Fibroblast of villous mesenchyme (primary cell): Measurements from ENCODE around the gene GIT2. TPM values are rescaled to one million over a fixed set of nuclear protein-coding genes. Genes with fewer than 3 reads are reported as not detected.

Source experiments
- DNase-seq: peaks from one replicate; pipeline ENCODE4 v3.0.0-alpha.2; 2010; ENCODE audit warnings: low read depth
- H3K4me3 ChIP-seq: 2 replicates; pipeline ENCODE4 v1.5.1; 2011; ENCODE audit warnings: low read depth, mild to moderate bottlenecking, low read length
- total RNA-seq: library from RNA; depleted of rRNA; stranded (reverse); fragments of >200 nt; gene quantifications from 2 replicates; pipeline ENCODE4 v1.2.3, GENCODE V29; 2012
- TF ChIP-seq, protein P1 (sequence below): IDR thresholded peaks from 2 replicates; pipeline ENCODE4 v1.5.1; 2012; ENCODE audit warnings: low read depth, mild to moderate bottlenecking, low read length; ENCODE audit not compliant: insufficient read depth

GIT2 gene
- total RNA-seq, 1 donor: 54.4 TPM

GRCh38 chr12:109961201-109961600, 35.0 kb downstream of the GIT2 start:
- H3K4me3 ChIP-seq: no peak overlapping the region
- no peak for DNase-seq
- TF ChIP-seq, protein P1, sequence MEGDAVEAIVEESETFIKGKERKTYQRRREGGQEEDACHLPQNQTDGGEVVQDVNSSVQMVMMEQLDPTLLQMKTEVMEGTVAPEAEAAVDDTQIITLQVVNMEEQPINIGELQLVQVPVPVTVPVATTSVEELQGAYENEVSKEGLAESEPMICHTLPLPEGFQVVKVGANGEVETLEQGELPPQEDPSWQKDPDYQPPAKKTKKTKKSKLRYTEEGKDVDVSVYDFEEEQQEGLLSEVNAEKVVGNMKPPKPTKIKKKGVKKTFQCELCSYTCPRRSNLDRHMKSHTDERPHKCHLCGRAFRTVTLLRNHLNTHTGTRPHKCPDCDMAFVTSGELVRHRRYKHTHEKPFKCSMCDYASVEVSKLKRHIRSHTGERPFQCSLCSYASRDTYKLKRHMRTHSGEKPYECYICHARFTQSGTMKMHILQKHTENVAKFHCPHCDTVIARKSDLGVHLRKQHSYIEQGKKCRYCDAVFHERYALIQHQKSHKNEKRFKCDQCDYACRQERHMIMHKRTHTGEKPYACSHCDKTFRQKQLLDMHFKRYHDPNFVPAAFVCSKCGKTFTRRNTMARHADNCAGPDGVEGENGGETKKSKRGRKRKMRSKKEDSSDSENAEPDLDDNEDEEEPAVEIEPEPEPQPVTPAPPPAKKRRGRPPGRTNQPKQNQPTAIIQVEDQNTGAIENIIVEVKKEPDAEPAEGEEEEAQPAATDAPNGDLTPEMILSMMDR: no peak

GRCh38 chr12:109959411-109960093, 36.6 kb downstream of the GIT2 start:
- no peak for DNase-seq
- no peak overlapping the region for H3K4me3 ChIP-seq
- TF ChIP-seq, protein P1: no peak

DNA sequence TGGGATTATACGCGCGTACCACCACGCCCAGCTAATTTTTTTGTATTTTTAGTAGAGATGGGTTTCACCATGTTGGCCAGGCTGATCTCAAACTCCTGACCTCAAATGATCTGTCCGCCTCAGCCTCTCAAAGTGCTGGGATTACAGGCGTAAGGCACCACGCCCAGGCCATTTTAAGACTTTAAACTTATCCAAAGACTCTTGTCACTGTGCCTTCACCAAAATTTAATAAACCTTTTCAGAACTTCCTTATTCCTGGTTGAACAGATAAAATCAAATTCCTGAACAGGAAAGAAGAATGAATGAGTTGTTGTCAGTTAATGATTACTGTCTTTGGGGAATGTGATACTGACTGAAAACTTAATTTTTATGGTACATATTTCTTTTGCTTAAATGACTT, 37.8 kb downstream of the GIT2 start:
- no peak for DNase-seq
- no peak overlapping the region for H3K4me3 ChIP-seq
- TF ChIP-seq, protein P1: no peak

DNA sequence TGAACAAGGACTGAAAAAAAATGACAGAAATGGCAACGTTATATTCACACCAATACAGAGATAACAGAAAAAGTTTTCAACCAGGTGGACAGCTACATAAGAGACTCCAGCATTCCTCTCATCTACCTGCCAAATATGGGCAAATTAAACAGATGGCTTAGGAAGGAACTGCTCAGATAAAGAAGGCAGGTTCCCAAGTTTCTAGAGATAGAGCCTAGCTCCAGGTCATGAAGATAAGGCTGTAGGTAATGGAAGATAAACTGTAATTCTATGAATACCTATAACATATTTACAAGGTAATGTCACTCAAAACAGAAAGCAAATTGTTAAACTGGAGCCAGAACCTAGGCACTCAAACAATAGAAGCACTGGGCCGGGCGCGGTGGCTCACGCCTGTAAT, 42.5 kb downstream of the GIT2 start:
- no peak overlapping the region for H3K4me3 ChIP-seq
- TF ChIP-seq, protein P1: no peak
- no peak for DNase-seq

DNA sequence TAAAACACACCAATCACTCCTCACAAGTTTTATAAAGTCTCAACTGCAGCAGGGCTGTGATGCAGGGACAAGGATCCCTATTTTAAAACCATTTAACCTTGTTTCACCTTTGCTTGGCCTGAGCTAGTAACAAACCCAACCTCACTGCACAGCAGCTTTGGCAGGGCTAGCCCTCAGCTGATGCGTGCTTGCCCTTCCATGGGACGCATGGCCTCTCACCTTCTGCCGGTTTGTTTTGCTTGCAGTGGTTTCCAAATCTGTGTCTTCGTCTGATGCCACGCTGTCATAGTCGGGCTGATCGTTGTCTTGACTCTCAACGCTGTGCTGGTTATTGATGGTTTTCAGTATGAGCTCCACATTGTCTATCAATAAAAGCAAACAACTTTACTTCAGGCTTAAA, 43.3 kb downstream of the GIT2 start:
- TF ChIP-seq, protein P1: no peak
- DNase-seq: no peak
- no peak overlapping the region for H3K4me3 ChIP-seq

GRCh38 chr12:109952160-109952858, 43.9 kb downstream of the GIT2 start:
- no peak overlapping the region for H3K4me3 ChIP-seq
- TF ChIP-seq, protein P1: no peak
- no peak for DNase-seq
